SU-DHL-6 (cell line): Measurements from ENCODE around the gene POU3F3.

Experiments used
- H2AFZ ChIP-seq: fragments of 200-600 bp; sonication (generic); 2 replicates; pipeline ENCODE4 v1.6.1; 2014; ENCODE audit warnings: low read depth, mild to moderate bottlenecking, moderate library complexity, mixed read lengths, antibody characterized with exemption, low read length; ENCODE audit not compliant: severe bottlenecking
- H3F3A ChIP-seq: fragments of 200-600 bp; shearing (Covaris generic); 2 replicates; pipeline ENCODE4 v1.6.0; 2016; ENCODE audit warnings: antibody characterized with exemption, mild to moderate bottlenecking; ENCODE audit not compliant: insufficient read depth
- H3K27ac ChIP-seq: fragments of 200-600 bp; sonication (generic); 2 replicates; pipeline ENCODE4 v1.5.1; 2016; ENCODE audit warnings: low read depth, mild to moderate bottlenecking, low read length, moderate library complexity, mixed read lengths
- H3K27me3 ChIP-seq: fragments of 200-600 bp; sonication (generic), shearing (Covaris generic); 2 replicates; pipeline ENCODE4 v1.6.0; 2014; ENCODE audit warnings: mild to moderate bottlenecking, low read length
- H3K36me3 ChIP-seq: fragments of 200-600 bp; sonication (generic); 2 replicates; pipeline ENCODE4 v1.6.1; 2014; ENCODE audit warnings: mild to moderate bottlenecking, low read length, mixed read lengths
- H3K4me2 ChIP-seq: fragments of 300-600, 200-600 bp; shearing (Covaris generic), sonication (generic); 2 replicates; pipeline ENCODE4 v1.6.0; 2014; ENCODE audit warnings: low read length, low read depth, mild to moderate bottlenecking; ENCODE audit not compliant: poor library complexity, severe bottlenecking
- H3K4me3 ChIP-seq: fragments of 200-600 bp; sonication (generic); 2 replicates; pipeline ENCODE4 v1.5.1; 2014; ENCODE audit warnings: antibody characterized with exemption, low read length, mild to moderate bottlenecking, mixed read lengths; ENCODE audit not compliant: insufficient read depth, poor library complexity, severe bottlenecking
- H3K79me2 ChIP-seq: fragments of 200-600 bp; sonication (generic); 2 replicates; pipeline ENCODE4 v1.6.1; 2014; ENCODE audit warnings: mild to moderate bottlenecking, low read length, moderate library complexity; ENCODE audit not compliant: insufficient read depth
- H3K9ac ChIP-seq: fragments of 200-600 bp; sonication (generic); 2 replicates; pipeline ENCODE4 v1.7.0; 2014; ENCODE audit warnings: mild to moderate bottlenecking, low read length
- H3K9me2 ChIP-seq: fragments of 200-600 bp; sonication (generic); replicated peaks from 2 replicates; pipeline ENCODE4 v1.6.1; 2014; ENCODE audit warnings: low read length; ENCODE audit not compliant: insufficient read depth
- H3K9me3 ChIP-seq: fragments of 200-600 bp; sonication (generic); 2 replicates; pipeline ENCODE4 v1.6.1; 2014; ENCODE audit warnings: low read length, mixed read lengths; ENCODE audit not compliant: insufficient read depth
- H4K20me1 ChIP-seq: fragments of 200-600 bp; sonication (generic); 2 replicates; pipeline ENCODE4 v1.6.1; 2014; ENCODE audit warnings: low read depth, mild to moderate bottlenecking, antibody characterized with exemption, low read length, moderate library complexity, mixed read lengths
- EZH2phosphoT487 ChIP-seq: fragments of 200-600 bp; sonication (generic), shearing (Covaris generic); conservative IDR thresholded peaks from 2 replicates; pipeline ENCODE4 v1.6.1; 2018; ENCODE audit warnings: mild to moderate bottlenecking, antibody characterized with exemption, low read length, moderate library complexity, mixed read lengths
- TF ChIP-seq, protein P1 (sequence below): fragments of 200-600 bp; sonication (generic); IDR thresholded peaks from one replicate; pipeline ENCODE4 v1.5.1; 2017; ENCODE audit warnings: antibody characterized with exemption, mild to moderate bottlenecking, low read length, moderate library complexity; ENCODE audit not compliant: insufficient read depth, poor library complexity, severe bottlenecking

The POU3F3 gene

DNA sequence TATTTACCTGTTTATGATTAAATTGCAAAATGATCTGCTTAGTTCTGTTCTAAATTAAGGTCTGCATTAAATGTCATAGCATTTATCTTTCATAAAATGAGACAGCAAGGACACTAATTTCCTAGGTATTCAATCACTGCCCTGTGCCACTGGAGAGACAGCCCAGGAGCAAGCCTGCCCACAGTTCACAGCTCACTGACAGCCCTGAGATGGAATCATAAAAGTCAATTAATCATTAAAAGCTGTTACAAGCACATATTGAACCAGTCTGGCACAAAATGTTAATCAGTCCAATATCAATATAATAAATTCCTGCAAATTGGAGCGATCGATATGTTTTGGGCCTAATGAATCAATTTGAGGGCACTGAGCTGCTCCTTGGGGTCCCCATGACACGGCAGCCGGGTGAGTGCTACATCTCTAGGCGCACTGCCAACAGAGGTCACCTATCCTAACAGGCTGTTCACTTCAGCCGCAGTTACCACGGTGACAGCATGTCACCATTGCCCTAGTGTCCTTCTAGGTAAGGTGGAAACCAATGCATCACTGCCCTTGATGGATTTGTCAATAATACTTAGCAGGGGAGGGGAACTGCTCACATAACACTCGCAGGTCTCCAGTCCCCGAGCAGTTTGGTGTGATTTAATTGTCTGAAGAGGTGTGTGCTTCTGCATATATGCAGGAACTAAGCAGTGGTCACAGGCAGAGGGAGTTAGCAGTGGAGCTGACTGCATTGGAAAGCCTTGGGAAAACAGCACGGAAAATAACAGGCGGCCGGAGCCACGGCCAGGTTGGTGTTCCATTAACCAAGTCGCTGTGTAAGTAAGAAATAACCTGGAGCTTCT lies 47.3 kb downstream of the POU3F3 start:
- Histone ChIP-seq H3K9me3 (no peaks in the 10 kb centered on the region), H3K4me2 (no peak overlapping the region)

GRCh38 chr2:104902317-104902716 lies 48.4 kb downstream of the POU3F3 start:
- no peaks in the 10 kb centered on the region for H3F3A ChIP-seq
- no peaks in the 10 kb centered on the region for H3K27me3 ChIP-seq
- no peak overlapping the region for H3K27ac ChIP-seq
- no peak overlapping the region for H3K4me3 ChIP-seq
- no peaks in the 10 kb centered on the region for H3K9me3 ChIP-seq
- no peak overlapping the region for H2AFZ ChIP-seq
- H3K79me2 ChIP-seq, result no peaks in the 10 kb centered on the region
- no peak overlapping the region for H3K4me2 ChIP-seq
- H3K9me2 ChIP-seq, result no peaks in the 10 kb centered on the region
- TF ChIP-seq EZH2phosphoT487, result no peak
- TF ChIP-seq, protein P1, sequence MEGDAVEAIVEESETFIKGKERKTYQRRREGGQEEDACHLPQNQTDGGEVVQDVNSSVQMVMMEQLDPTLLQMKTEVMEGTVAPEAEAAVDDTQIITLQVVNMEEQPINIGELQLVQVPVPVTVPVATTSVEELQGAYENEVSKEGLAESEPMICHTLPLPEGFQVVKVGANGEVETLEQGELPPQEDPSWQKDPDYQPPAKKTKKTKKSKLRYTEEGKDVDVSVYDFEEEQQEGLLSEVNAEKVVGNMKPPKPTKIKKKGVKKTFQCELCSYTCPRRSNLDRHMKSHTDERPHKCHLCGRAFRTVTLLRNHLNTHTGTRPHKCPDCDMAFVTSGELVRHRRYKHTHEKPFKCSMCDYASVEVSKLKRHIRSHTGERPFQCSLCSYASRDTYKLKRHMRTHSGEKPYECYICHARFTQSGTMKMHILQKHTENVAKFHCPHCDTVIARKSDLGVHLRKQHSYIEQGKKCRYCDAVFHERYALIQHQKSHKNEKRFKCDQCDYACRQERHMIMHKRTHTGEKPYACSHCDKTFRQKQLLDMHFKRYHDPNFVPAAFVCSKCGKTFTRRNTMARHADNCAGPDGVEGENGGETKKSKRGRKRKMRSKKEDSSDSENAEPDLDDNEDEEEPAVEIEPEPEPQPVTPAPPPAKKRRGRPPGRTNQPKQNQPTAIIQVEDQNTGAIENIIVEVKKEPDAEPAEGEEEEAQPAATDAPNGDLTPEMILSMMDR, result no peak
- no peaks in the 10 kb centered on the region for H4K20me1 ChIP-seq
- no peaks in the 10 kb centered on the region for H3K36me3 ChIP-seq
- H3K9ac ChIP-seq, result no peak overlapping the region

More for the DNA sequence above, 47.3 kb downstream of the POU3F3 start:
- H3K4me3 ChIP-seq, result no peak overlapping the region
- no peaks in the 10 kb centered on the region for H3K9me2 ChIP-seq
- H4K20me1 ChIP-seq, result no peaks in the 10 kb centered on the region
- no peak overlapping the region for H3K9ac ChIP-seq
- H3K27ac ChIP-seq, result no peak overlapping the region
- no peaks in the 10 kb centered on the region for H3K79me2 ChIP-seq
- no peaks in the 10 kb centered on the region for H3K27me3 ChIP-seq
- H3K36me3 ChIP-seq, result no peaks in the 10 kb centered on the region
- no peak for TF ChIP-seq EZH2phosphoT487
- TF ChIP-seq, protein P1, result no peak
- H3F3A ChIP-seq, result no peaks in the 10 kb centered on the region
- H2AFZ ChIP-seq, result no peak overlapping the region
